SK-N-SH treated with all-trans-retinoic acid at 6 μM for 48 hours (cell line): ENCODE data around the gene CD22.

Experiments used
- ARNTL ChIP-seq: fragments of 450-650 bp; formaldehyde crosslinking; IDR thresholded peaks from 2 replicates; pipeline ENCODE4 v1.5.0; 2020; ENCODE audit warnings: low read depth, mild to moderate bottlenecking, moderate library complexity, borderline replicate concordance
- CREB5 ChIP-seq: fragments of 250-450 bp; sonication (Bioruptor Pico); IDR thresholded peaks from 2 replicates; pipeline ENCODE4 v1.5.1; 2020; ENCODE audit warnings: low read depth, mild to moderate bottlenecking, moderate library complexity
- CSRNP3 ChIP-seq: fragments of 250-450 bp; sonication (Bioruptor Pico); IDR thresholded peaks from 2 replicates; pipeline ENCODE4 v1.5.1; 2021; ENCODE audit warnings: mild to moderate bottlenecking, moderate library complexity
- ESRRG ChIP-seq: fragments of 250-450 bp; sonication (Bioruptor Pico); IDR thresholded peaks from 2 replicates; pipeline ENCODE4 v1.6.1; 2021; ENCODE audit warnings: mild to moderate bottlenecking
- GLIS3 ChIP-seq: fragments of 250-450 bp; sonication (Bioruptor Pico); IDR thresholded peaks from 2 replicates; pipeline ENCODE4 v1.5.0; 2020; ENCODE audit warnings: mild to moderate bottlenecking, moderate library complexity
- ISL1 ChIP-seq: fragments of 250-450 bp; sonication (Bioruptor Pico); IDR thresholded peaks from 2 replicates; pipeline ENCODE4 v2.1.2; 2022; ENCODE audit warnings: mild to moderate bottlenecking, moderate library complexity
- RARB ChIP-seq: fragments of 250-450 bp; sonication (Bioruptor Pico); IDR thresholded peaks from 2 replicates; pipeline ENCODE4 v1.8.0; 2021; ENCODE audit warnings: mild to moderate bottlenecking, moderate library complexity
- TOX ChIP-seq: fragments of 250-450 bp; sonication (Bioruptor Pico); IDR thresholded peaks from 2 replicates; pipeline ENCODE4 v1.8.0; 2021; ENCODE audit warnings: mild to moderate bottlenecking, moderate library complexity, borderline replicate concordance
- ZC3H10 ChIP-seq: fragments of 250-450 bp; sonication (Bioruptor Pico); IDR thresholded peaks from 2 replicates; pipeline ENCODE4 v1.5.1; 2021; ENCODE audit warnings: mild to moderate bottlenecking, moderate library complexity
- ZFP3 ChIP-seq: fragments of 250-450 bp; sonication (Bioruptor Pico); IDR thresholded peaks from 2 replicates; pipeline ENCODE4 v1.5.0; 2020; ENCODE audit warnings: mild to moderate bottlenecking, moderate library complexity
- ZFP30 ChIP-seq: fragments of 450-650 bp; formaldehyde crosslinking; IDR thresholded peaks from 2 replicates; pipeline ENCODE4 v1.5.0; 2022; ENCODE audit warnings: mild to moderate bottlenecking, moderate library complexity
- ZNF565 ChIP-seq: fragments of 450-650 bp; formaldehyde crosslinking; conservative IDR thresholded peaks from 2 replicates; pipeline ENCODE4 v1.5.0; 2020; ENCODE audit warnings: low read depth, mild to moderate bottlenecking, moderate library complexity
- TF ChIP-seq, protein P1 (sequence below): fragments of 250-450 bp; sonication (Bioruptor Pico); IDR thresholded peaks from 2 replicates; pipeline ENCODE4 v1.5.0; 2020; ENCODE audit warnings: mild to moderate bottlenecking, moderate library complexity
- TF ChIP-seq, protein P2 (sequence below): fragments of 250-450 bp; sonication (Bioruptor Pico); IDR thresholded peaks from 2 replicates; pipeline ENCODE4 v1.8.0; 2020; ENCODE audit warnings: mild to moderate bottlenecking, moderate library complexity, borderline replicate concordance

- TF ChIP-seq, protein P1, sequence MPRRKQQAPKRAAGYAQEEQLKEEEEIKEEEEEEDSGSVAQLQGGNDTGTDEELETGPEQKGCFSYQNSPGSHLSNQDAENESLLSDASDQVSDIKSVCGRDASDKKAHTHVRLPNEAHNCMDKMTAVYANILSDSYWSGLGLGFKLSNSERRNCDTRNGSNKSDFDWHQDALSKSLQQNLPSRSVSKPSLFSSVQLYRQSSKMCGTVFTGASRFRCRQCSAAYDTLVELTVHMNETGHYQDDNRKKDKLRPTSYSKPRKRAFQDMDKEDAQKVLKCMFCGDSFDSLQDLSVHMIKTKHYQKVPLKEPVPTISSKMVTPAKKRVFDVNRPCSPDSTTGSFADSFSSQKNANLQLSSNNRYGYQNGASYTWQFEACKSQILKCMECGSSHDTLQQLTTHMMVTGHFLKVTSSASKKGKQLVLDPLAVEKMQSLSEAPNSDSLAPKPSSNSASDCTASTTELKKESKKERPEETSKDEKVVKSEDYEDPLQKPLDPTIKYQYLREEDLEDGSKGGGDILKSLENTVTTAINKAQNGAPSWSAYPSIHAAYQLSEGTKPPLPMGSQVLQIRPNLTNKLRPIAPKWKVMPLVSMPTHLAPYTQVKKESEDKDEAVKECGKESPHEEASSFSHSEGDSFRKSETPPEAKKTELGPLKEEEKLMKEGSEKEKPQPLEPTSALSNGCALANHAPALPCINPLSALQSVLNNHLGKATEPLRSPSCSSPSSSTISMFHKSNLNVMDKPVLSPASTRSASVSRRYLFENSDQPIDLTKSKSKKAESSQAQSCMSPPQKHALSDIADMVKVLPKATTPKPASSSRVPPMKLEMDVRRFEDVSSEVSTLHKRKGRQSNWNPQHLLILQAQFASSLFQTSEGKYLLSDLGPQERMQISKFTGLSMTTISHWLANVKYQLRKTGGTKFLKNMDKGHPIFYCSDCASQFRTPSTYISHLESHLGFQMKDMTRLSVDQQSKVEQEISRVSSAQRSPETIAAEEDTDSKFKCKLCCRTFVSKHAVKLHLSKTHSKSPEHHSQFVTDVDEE (CRISPR knock-in tag) = no peak
- TF ChIP-seq ZC3H10 = no peak
- no peak for TF ChIP-seq TOX (CRISPR knock-in tag)
- TF ChIP-seq ISL1 (CRISPR knock-in tag) = no peak
- TF ChIP-seq ARNTL (CRISPR knock-in tag) = no peak
- no peak for TF ChIP-seq ZFP3 (CRISPR knock-in tag)
- TF ChIP-seq GLIS3 (CRISPR knock-in tag) = no peak
- TF ChIP-seq, protein P2, sequence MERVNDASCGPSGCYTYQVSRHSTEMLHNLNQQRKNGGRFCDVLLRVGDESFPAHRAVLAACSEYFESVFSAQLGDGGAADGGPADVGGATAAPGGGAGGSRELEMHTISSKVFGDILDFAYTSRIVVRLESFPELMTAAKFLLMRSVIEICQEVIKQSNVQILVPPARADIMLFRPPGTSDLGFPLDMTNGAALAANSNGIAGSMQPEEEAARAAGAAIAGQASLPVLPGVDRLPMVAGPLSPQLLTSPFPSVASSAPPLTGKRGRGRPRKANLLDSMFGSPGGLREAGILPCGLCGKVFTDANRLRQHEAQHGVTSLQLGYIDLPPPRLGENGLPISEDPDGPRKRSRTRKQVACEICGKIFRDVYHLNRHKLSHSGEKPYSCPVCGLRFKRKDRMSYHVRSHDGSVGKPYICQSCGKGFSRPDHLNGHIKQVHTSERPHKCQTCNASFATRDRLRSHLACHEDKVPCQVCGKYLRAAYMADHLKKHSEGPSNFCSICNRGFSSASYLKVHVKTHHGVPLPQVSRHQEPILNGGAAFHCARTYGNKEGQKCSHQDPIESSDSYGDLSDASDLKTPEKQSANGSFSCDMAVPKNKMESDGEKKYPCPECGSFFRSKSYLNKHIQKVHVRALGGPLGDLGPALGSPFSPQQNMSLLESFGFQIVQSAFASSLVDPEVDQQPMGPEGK (CRISPR knock-in tag) = no peak
- TF ChIP-seq CSRNP3 (CRISPR knock-in tag) = no peak
- TF ChIP-seq RARB (CRISPR knock-in tag) = no peak
- TF ChIP-seq CREB5 (CRISPR knock-in tag) = no peak
- TF ChIP-seq ESRRG (CRISPR knock-in tag) = no peak
- TF ChIP-seq ZFP30 (CRISPR knock-in tag) = no peak
- no peak for TF ChIP-seq ZNF565 (CRISPR knock-in tag)
Observed at GRCh38 chr19:35392742-35393715, 64.0 kb downstream of the CD22 start.
